ENCODE measurements around the gene ABCA4.

The ABCA4 gene

GRCh38 chr1:94079080-94079940 lies 41.6 kb downstream of the ABCA4 start:
- DNase-seq = no peak

GRCh38 chr1:94072840-94073522 lies 48.0 kb downstream of the ABCA4 start:
- no peak for DNase-seq

- no peak for DNase-seq
Measured at GRCh38 chr1:94071976-94072375, 49.0 kb downstream of the ABCA4 start.

GRCh38 chr1:94071391-94071790 lies 49.6 kb downstream of the ABCA4 start:
- no peak for DNase-seq

- DNase-seq = no peak
Measured at GRCh38 chr1:94070865-94071264, 50.1 kb downstream of the ABCA4 start.

GRCh38 chr1:94069919-94070285 lies 51.0 kb downstream of the ABCA4 start:
- no peak for DNase-seq

GRCh38 chr1:94068999-94069918 lies 51.7 kb downstream of the ABCA4 start:
- no peak for DNase-seq

GRCh38 chr1:94068096-94068998 lies 52.6 kb downstream of the ABCA4 start:
- no peak for DNase-seq

GRCh38 chr1:94067196-94067595 lies 53.8 kb downstream of the ABCA4 start:
- DNase-seq = no peak

- no peak for DNase-seq
Measured at GRCh38 chr1:94063379-94063778, 57.6 kb downstream of the ABCA4 start.

GRCh38 chr1:94061513-94062443 lies 59.2 kb downstream of the ABCA4 start:
- DNase-seq = peak; percentile 3

GRCh38 chr1:94060720-94061119 lies 60.2 kb downstream of the ABCA4 start:
- no peak for DNase-seq

GRCh38 chr1:94058766-94059165 lies 62.2 kb downstream of the ABCA4 start:
- DNase-seq = no peak

GRCh38 chr1:94056996-94057395 lies 64.0 kb downstream of the ABCA4 start:
- no peak for DNase-seq

- no peak for DNase-seq
Measured at GRCh38 chr1:94056171-94056570, 64.8 kb downstream of the ABCA4 start.

- DNase-seq = no peak
Measured at GRCh38 chr1:94055459-94056122, 65.4 kb downstream of the ABCA4 start.

GRCh38 chr1:94050675-94051074 lies 70.3 kb downstream of the ABCA4 start:
- no peak for DNase-seq

GRCh38 chr1:94050254-94050653 lies 70.7 kb downstream of the ABCA4 start:
- no peak for DNase-seq

GRCh38 chr1:94049791-94050190 lies 71.2 kb downstream of the ABCA4 start:
- DNase-seq = no peak

GRCh38 chr1:94048413-94049164 lies 72.4 kb downstream of the ABCA4 start:
- no peak for DNase-seq

Measured in activated naive CD4-positive, alpha-beta T cell treated with Interleukin-2 at 50 U/mL for 16 hours (primary cell).